Nephron (organoid): ENCODE measurements around the gene PLEKHD1.

Experiments used
- H3K27ac Mint-ChIP-seq, 3 experiments: 2 replicates each; pipeline ENCODE4 v1.8.0; 2020; ENCODE audit warnings: mixed read lengths in 3 of 3, mild to moderate bottlenecking in 2 of 3, moderate library complexity in 1 of 3
- H3K27me3 Mint-ChIP-seq: 2 replicates; pipeline ENCODE4 v1.8.0; 2021; ENCODE audit warnings: low read depth, mild to moderate bottlenecking, moderate library complexity, mixed read lengths
- H3K36me3 Mint-ChIP-seq: 2 replicates; pipeline ENCODE4 v1.8.0; 2020; ENCODE audit warnings: low read depth, mixed read lengths
- H3K4me1 Mint-ChIP-seq: 2 replicates; pipeline ENCODE4 v1.8.0; 2020; ENCODE audit warnings: mixed read lengths
- H3K4me3 Mint-ChIP-seq, 3 experiments: 2 replicates each; pipeline ENCODE4 v1.8.0; 2020; ENCODE audit warnings: mild to moderate bottlenecking in 3 of 3, mixed read lengths in 3 of 3, moderate library complexity in 2 of 3
- H3K9me3 Mint-ChIP-seq: 2 replicates; pipeline ENCODE4 v1.8.0; 2020; ENCODE audit warnings: mixed read lengths
- CTCF ChIP-seq, 3 experiments: fragments of 200-600 bp; sonication (generic); IDR thresholded peaks; one replicate each; pipeline ENCODE4 v1.5.0; 2021; ENCODE audit warnings: antibody characterized with exemption in 3 of 3; ENCODE audit not compliant: unreplicated experiment in 3 of 3

The PLEKHD1 gene

DNA sequence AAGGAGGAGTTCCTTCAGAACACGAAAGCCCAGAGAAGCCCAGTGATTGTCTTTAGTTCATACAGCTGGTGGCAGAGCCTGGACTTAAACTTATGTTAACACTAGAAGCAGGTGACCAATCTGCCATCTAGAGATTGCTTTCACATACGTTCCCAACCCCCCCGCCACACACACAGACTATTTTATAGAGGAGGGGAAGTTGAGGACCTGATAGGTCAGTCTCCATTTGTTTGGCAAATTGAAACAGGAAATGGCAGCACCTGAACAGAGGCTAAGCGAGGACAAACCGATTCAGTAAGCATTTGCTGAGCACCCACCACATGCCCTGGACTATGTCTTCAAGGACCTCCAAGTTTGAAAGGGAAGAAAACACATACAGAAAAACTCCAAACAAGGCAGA is 4.8 kb upstream of the PLEKHD1 start:
- H3K27ac Mint-ChIP-seq = no peak overlapping the region
- no peak for TF ChIP-seq CTCF (IDR thresholded peaks at IDR 0.05; ENCODE audit: unreplicated experiment in 3 of 3)
- H3K27me3 Mint-ChIP-seq = peaks cover 65% of the 10 kb centered on the region
- peaks cover 8% of the 10 kb centered on the region for H3K9me3 Mint-ChIP-seq
- H3K4me1 Mint-ChIP-seq = peaks cover 25% of the 10 kb centered on the region
- H3K36me3 Mint-ChIP-seq = no peaks in the 10 kb centered on the region
- no peak overlapping the region for H3K4me3 Mint-ChIP-seq

GRCh38 chr14:69480136-69480535 is 4.4 kb upstream of the PLEKHD1 start:
- Mint-ChIP-seq H3K36me3 (no peaks in the 10 kb centered on the region), H3K4me1 (peaks cover 25% of the 10 kb centered on the region), H3K4me3 (no peak overlapping the region), H3K27ac (no peak overlapping the region), H3K9me3 (peaks cover 8% of the 10 kb centered on the region), H3K27me3 (peaks cover 70% of the 10 kb centered on the region)
- TF ChIP-seq CTCF (IDR thresholded peaks at IDR 0.05; ENCODE audit: unreplicated experiment in 3 of 3) = no peak

DNA sequence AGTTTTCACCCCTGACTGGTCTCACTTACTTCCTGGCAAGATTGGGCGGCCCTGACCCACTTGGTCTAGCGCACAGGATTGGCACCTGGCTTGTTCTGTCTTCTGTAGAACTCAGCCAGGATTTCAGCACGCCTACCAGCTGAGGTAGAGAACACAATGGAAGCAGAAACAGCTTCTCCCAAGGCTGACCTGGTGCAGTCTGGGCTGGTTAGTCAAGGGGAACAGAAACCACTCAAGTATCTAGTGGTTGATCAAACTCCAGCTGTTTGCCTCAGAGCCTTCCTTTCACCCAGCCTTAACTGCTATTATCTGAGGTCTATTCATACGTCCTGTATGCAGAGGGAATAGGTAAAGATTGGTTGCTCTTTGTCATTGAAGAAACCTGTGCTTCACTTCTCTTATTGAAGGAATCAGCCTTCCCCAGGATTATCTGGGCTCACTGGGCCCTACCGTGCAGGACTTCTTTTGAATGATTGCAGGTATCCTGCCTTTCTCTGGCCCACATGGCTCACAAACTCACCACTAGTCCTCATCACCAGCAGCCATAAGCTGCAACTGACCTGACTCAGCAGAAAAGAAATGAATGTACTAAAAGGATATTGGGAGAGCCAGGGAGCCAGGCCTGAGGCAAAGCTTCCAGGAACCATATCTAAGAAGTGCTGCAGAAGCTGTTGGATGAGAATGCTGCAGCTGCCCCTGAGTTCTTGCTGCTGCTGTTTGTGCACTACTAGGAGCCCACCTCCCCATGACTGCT is 2.5 kb upstream of the PLEKHD1 start:
- Mint-ChIP-seq H3K9me3 (peaks cover 5% of the 10 kb centered on the region), H3K36me3 (no peaks in the 10 kb centered on the region), H3K27ac (no peak overlapping the region), H3K4me3 (no peak overlapping the region), H3K27me3 (peaks cover 81% of the 10 kb centered on the region), H3K4me1 (peaks cover 41% of the 10 kb centered on the region)
- TF ChIP-seq CTCF (IDR thresholded peaks at IDR 0.05; ENCODE audit: unreplicated experiment in 3 of 3) = no peak

GRCh38 chr14:69483765-69484443 is 624 bp upstream of the PLEKHD1 start:
- no peaks in the 10 kb centered on the region for H3K9me3 Mint-ChIP-seq
- peak overlapping the region in 1 of 3 experiments; percentile 68 for H3K27ac Mint-ChIP-seq
- H3K4me1 Mint-ChIP-seq = peaks cover 49% of the 10 kb centered on the region
- peaks cover 82% of the 10 kb centered on the region for H3K27me3 Mint-ChIP-seq
- peak overlapping the region; percentile 76 to 85 (median 84) for H3K4me3 Mint-ChIP-seq
- H3K36me3 Mint-ChIP-seq = no peaks in the 10 kb centered on the region
- TF ChIP-seq CTCF (IDR thresholded peaks at IDR 0.05; ENCODE audit: unreplicated experiment in 3 of 3) = no peak

GRCh38 chr14:69485315-69485660 is 760 bp downstream of the PLEKHD1 start:
- H3K27ac Mint-ChIP-seq = no peak overlapping the region
- H3K9me3 Mint-ChIP-seq = no peaks in the 10 kb centered on the region
- peak overlapping the region; percentile 27 to 59 (median 32) for H3K4me3 Mint-ChIP-seq
- TF ChIP-seq CTCF (IDR thresholded peaks at IDR 0.05; ENCODE audit: unreplicated experiment in 3 of 3) = no peak
- H3K27me3 Mint-ChIP-seq = peaks cover 75% of the 10 kb centered on the region
- H3K36me3 Mint-ChIP-seq = no peaks in the 10 kb centered on the region
- H3K4me1 Mint-ChIP-seq = peaks cover 49% of the 10 kb centered on the region
